ENCODE data around the gene PPA1. TPM values are rescaled to one million over a fixed set of nuclear protein-coding genes. Genes with fewer than 3 reads are reported as not detected.

PPA1 gene
- 56.8 TPM for total RNA-seq

DNA sequence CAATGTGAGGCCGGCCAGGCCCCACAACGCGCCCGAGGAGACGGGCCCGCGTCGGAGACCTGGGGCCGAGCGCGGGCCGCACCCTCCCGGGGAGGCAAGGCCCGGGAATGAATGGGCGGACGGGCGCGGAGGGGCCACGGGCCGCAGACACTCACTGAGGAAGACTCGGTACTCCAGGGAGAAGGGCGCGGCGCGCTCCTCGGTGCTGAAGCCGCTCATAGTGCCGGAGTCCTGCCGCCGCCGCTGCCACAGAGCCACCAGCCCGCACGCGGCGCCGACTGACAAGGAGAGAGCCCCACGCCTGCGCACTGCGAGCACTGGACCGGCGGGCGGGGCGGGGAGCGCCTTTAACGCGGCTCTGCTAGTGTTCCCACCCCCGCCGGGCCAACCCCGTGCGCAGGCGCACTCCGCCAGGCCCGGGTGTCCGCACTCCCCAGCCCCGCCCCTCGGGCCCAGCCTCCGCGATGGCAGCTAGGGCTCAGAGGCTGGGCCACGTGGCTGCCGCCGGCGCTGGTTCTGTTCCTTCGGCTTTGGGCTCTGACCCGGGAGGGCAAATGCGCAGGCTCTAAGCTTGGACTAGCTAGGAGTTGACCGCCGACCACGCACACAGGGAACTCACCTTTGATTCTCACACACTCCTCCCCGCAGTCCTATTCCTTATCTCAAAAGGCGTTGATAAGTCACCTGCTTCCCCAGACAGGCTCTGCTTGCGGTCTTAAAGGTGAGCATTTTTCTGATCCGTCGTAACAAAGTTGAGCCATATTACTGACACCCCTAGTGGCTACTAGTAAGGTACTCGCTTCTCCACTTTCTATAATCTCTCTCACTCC lies at the start of gene PPA1:
Gene PPA1 (minus strand): TSS at position 321 of the 830 bp plus-strand sequence. CDS start 102 bp downstream, at position 219.

Small RNAs within 50 kb of the gene (small RNA-seq; reads per million reads assigned to genes)
- not detected for gene RPS25P9 (ENCODE audit: low replicate concordance)

Other genes starting within 250 kb of the PPA1 start
- 39.4 TPM for gene MACROH2A2, start 180.6 kb downstream of the PPA1 start, total RNA-seq
- 3.8 TPM for gene AIFM2, start 100.6 kb downstream of the PPA1 start, total RNA-seq
- 16.0 TPM for gene TYSND1, start 86.7 kb downstream of the PPA1 start, total RNA-seq
- gene SAR1A, start 62.9 kb downstream of the PPA1 start, total RNA-seq: 85.1 TPM
- gene NPFFR1, start 50.6 kb upstream of the PPA1 start, total RNA-seq: 0.06 TPM
- gene LRRC20, start 149.2 kb upstream of the PPA1 start, total RNA-seq: 15.7 TPM
- 48.2 TPM for gene EIF4EBP2, start 170.7 kb upstream of the PPA1 start, total RNA-seq
- not detected for gene NODAL, start 208.3 kb upstream of the PPA1 start, total RNA-seq
- gene PALD1, start 245.3 kb upstream of the PPA1 start, total RNA-seq: 18.1 TPM

Measured in metanephros (tissue), 2 donors.